Measurements from ENCODE around the gene PRIM2. TPM values are rescaled to one million over a fixed set of nuclear protein-coding genes. Genes with fewer than 3 reads are reported as not detected.
A peak's percentile ranks its signal among the peaks of the same experiment; 100 is the strongest.
"Not testable (repeated sequence)": the region's sequence is repeated elsewhere in the genome, so short reads cannot be mapped to it uniquely, and the experiment has no call there.

Gene PRIM2
- total RNA-seq, 1 donor from 2014 or later, result 16.6 TPM

DNA sequence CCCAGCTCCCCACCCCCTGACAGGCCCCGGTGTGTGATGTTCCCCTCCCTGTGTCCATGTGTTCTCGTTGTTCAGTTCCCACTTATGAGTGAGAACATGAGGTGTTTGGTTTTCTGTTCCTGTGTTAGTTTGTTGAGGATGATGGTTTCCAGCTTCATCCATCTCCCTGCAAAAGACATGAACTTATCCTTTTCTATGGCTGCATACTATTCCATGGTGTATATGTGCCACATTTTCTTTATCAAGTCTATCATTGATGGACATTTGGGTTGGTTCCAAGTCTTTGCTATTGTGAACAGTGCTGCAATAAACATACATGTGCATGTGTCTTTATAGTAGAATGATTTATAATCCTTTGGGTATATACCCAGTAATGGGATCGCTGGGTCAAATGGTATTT lies 148.5 kb downstream of the PRIM2 start:
- H3K36me3 Mint-ChIP-seq; H3K27ac Mint-ChIP-seq; H3K27me3 Mint-ChIP-seq (ENCODE audit: low read depth); DNase-seq (ENCODE audit: low spot score in 2 of 2, unreplicated experiment in 2 of 2); H3K9me3 Mint-ChIP-seq; H3K4me3 Mint-ChIP-seq: not testable (repeated sequence)
- peaks cover 13% of the 10 kb centered on the region for H3K4me1 Mint-ChIP-seq

DNA sequence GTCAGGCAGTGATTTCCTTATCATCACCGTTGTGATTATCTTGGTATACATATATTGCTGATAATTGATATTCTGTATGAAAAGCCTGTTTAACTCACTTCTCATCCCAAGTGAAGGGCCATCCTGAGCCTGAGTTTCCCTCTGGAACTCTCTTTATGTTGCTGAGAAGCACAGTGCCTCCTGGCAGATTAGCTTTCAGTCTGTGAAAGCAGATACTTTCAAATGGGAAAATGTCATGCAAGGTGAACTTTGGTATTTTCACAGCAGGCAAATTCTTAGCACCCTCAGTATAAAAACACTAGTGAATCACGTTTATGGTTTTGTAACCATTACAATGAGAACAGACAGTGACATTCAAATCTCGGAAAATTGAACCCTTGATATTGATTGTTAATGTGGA lies 151.6 kb downstream of the PRIM2 start:
- H3K4me1 Mint-ChIP-seq, result peaks cover 20% of the 10 kb centered on the region

DNA sequence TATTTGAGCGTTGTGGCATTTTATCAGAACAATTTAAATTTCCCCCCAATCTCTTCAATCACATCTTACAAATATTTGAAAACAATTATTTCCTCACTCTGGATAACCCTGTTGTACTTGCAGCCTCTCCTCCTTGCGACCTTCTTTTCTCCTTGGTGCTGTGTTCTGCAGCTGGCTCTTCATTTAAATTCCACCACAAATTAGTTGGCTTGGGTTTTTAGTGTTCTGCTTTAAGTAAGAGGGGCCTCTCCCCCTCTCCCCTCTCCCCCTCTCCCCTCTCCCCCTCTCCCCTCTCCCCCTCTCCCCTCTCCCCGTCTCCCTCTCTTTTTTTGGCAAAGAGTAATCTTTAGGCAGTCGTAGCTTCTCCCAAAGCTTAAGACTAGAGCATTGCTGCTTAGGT lies 152.7 kb downstream of the PRIM2 start:
- not testable (repeated sequence) for H3K27ac Mint-ChIP-seq; DNase-seq (ENCODE audit: low spot score in 2 of 2, unreplicated experiment in 2 of 2); H3K4me3 Mint-ChIP-seq; H3K9me3 Mint-ChIP-seq; H3K36me3 Mint-ChIP-seq; H3K27me3 Mint-ChIP-seq (ENCODE audit: low read depth)
- peaks cover 27% of the 10 kb centered on the region for H3K4me1 Mint-ChIP-seq

More for the DNA sequence above, 151.6 kb downstream of the PRIM2 start:
- peaks cover 3% of the 10 kb centered on the region for H3K36me3 Mint-ChIP-seq
- no peaks in the 10 kb centered on the region for H3K27me3 Mint-ChIP-seq (ENCODE audit: low read depth)
- H3K4me3 Mint-ChIP-seq, result no peak overlapping the region
- no peak overlapping the region for H3K27ac Mint-ChIP-seq
- H3K9me3 Mint-ChIP-seq, result peaks cover 4% of the 10 kb centered on the region
- DNase-seq (ENCODE audit: low spot score in 2 of 2, unreplicated experiment in 2 of 2), result no peak
- TF ChIP-seq, protein P1, sequence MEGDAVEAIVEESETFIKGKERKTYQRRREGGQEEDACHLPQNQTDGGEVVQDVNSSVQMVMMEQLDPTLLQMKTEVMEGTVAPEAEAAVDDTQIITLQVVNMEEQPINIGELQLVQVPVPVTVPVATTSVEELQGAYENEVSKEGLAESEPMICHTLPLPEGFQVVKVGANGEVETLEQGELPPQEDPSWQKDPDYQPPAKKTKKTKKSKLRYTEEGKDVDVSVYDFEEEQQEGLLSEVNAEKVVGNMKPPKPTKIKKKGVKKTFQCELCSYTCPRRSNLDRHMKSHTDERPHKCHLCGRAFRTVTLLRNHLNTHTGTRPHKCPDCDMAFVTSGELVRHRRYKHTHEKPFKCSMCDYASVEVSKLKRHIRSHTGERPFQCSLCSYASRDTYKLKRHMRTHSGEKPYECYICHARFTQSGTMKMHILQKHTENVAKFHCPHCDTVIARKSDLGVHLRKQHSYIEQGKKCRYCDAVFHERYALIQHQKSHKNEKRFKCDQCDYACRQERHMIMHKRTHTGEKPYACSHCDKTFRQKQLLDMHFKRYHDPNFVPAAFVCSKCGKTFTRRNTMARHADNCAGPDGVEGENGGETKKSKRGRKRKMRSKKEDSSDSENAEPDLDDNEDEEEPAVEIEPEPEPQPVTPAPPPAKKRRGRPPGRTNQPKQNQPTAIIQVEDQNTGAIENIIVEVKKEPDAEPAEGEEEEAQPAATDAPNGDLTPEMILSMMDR (IDR thresholded peaks at IDR 0.05; ENCODE audit: unreplicated experiment), result no peak

DNA sequence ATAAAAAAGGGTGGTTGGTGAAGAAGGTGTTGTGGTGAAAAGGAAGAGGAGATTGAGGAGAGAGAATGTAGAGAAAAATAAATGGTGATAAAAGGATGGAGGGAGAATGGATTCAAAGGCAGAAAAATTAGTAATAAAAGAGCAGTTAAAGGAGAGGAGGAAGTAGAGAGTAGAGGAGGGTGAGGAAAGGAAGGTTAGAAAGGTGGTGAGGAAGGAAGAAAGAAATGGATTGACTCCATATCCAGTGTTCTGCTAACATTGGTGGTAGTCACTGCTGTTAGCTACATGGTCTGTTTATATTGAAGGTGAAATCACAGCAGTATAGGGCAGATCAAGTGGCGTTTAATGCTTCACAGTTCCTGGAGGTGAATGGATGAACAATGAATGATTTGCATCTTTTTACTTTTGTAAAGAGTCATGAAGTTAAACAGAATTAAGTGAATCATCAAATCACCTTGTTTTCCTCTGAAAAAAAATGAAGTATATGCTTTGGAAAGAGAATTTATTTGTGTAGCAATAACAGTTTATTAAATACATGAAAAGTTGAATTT lies 154.0 kb downstream of the PRIM2 start:
- H3K9me3 Mint-ChIP-seq; H3K36me3 Mint-ChIP-seq; H3K27ac Mint-ChIP-seq; H3K27me3 Mint-ChIP-seq (ENCODE audit: low read depth); H3K4me3 Mint-ChIP-seq; DNase-seq (ENCODE audit: low spot score in 2 of 2, unreplicated experiment in 2 of 2): not testable (repeated sequence)
- peaks cover 29% of the 10 kb centered on the region for H3K4me1 Mint-ChIP-seq

DNA sequence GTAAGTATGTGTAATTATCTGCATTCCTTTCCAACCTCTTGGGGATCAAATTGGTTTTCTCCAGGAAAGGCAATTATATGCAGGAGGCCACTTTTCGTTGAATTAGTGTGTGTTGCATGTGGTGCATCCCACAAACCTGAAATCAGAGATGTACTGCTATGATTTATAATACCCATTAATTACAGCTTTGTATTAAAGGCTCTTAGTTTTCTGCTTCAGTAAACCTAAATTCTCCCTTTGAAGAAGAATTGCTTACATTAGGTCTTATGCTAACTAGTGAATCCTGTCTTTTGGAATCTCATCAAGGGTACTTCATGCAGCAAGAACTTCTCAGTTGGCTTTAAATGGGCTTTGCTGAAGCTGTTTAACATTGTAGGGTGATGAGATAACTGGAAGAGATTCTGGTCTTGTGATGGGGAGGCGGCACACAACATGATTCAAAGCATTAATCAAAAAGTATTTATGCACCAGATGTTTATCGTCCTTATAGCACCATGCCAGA lies 155.5 kb downstream of the PRIM2 start:
- not testable (repeated sequence) for H3K4me3 Mint-ChIP-seq; H3K36me3 Mint-ChIP-seq; H3K27me3 Mint-ChIP-seq (ENCODE audit: low read depth); H3K9me3 Mint-ChIP-seq; DNase-seq (ENCODE audit: low spot score in 2 of 2, unreplicated experiment in 2 of 2)
- peaks cover 29% of the 10 kb centered on the region for H3K4me1 Mint-ChIP-seq
- peak overlapping the region; percentile 74 for H3K27ac Mint-ChIP-seq

DNA sequence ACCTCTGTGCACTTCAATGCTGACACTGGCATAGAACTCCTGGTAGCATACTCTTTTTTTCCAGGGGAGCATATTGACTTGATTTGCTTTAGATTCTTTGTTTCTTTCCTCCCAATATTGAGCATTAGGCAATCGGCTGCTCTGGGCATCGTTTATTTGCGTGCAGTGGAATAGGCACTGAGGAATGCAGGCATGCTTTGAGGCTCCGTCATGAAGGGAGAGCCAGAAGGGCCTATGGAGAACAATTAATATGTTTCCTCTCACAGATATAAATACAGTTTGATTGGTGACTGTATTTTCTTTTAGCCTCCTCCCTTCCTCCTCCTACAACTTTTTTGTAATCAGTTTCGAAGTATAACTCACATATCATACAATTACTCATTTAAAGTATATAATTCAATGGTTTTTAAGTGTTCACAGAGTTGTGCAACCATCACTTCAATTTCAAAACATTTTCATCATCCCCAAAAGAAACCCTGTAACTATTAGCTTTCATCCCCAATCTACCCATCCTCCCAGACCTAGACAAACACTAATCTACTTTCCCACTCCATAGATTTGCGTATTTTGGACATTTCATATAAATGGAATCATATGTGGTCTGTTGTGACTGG lies 157.5 kb downstream of the PRIM2 start:
- not testable (repeated sequence) for H3K4me3 Mint-ChIP-seq; H3K27me3 Mint-ChIP-seq (ENCODE audit: low read depth); H3K9me3 Mint-ChIP-seq; DNase-seq (ENCODE audit: low spot score in 2 of 2, unreplicated experiment in 2 of 2); H3K36me3 Mint-ChIP-seq
- Mint-ChIP-seq H3K4me1 (peaks cover 24% of the 10 kb centered on the region), H3K27ac (peak overlapping the region; percentile 36)

DNA sequence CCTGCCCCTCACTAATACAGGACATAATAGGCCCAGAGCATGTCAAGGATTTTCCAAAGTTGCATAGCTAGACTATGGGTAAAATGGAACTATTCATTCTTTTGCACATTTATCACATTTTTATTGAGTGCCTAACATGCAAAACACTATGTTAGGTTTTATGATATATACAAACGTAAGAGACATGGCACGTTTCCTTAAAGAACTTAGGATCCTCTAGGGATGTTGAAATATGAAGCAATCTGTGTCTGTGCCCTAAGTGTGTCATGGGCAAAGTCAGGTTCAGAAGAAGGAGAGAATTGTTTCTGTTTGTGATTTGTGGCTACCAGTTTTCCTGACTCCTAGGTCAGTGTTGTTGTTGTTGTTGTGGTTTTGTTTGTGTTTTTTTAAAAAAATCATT lies 158.2 kb downstream of the PRIM2 start:
- H3K9me3 Mint-ChIP-seq; H3K4me3 Mint-ChIP-seq; DNase-seq (ENCODE audit: low spot score in 2 of 2, unreplicated experiment in 2 of 2); H3K27ac Mint-ChIP-seq; H3K36me3 Mint-ChIP-seq; H3K27me3 Mint-ChIP-seq (ENCODE audit: low read depth): not testable (repeated sequence)
- H3K4me1 Mint-ChIP-seq, result peaks cover 22% of the 10 kb centered on the region

DNA sequence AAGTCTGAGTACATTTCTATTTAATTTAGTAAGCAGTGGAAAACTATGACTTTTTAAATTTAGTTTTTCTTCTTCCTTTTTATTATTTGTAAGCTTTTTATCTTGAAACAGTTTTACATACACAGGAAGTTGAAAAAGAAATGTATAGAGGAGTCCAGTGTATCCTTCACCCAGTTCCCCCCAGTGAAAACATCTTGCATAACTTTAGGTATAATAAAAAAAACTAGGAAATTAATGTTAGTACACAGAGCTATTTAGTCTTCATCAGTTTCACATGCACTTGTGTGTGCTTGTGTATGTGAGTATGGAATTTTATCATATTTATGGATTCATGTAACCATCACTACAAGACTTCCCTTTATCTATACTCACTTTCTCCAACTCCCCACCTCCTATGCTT lies 162.8 kb downstream of the PRIM2 start:
- H3K4me1 Mint-ChIP-seq; H3K4me3 Mint-ChIP-seq; H3K9me3 Mint-ChIP-seq; H3K36me3 Mint-ChIP-seq; H3K27me3 Mint-ChIP-seq (ENCODE audit: low read depth); DNase-seq (ENCODE audit: low spot score in 2 of 2, unreplicated experiment in 2 of 2); H3K27ac Mint-ChIP-seq: not testable (repeated sequence)

DNA sequence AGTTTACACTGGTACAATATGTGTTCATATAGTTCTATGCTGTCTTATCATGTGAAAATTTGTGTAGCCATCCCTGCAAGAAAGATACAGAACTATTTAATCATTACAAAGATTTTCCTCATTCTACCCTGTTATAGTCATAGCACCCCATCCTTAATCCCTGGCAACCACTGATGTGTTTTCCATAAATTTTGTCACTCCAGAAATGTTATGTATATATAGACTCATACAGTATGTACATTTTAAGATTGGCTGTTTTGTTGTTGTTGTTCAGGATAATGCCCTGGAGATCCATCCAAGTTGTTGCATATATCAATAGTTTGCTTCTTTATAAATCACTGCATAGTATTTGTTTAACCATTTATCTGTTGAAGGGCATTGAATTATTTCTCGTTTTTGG lies 163.7 kb downstream of the PRIM2 start:
- not testable (repeated sequence) for H3K27me3 Mint-ChIP-seq (ENCODE audit: low read depth); H3K9me3 Mint-ChIP-seq; H3K4me1 Mint-ChIP-seq; H3K4me3 Mint-ChIP-seq; H3K36me3 Mint-ChIP-seq; DNase-seq (ENCODE audit: low spot score in 2 of 2, unreplicated experiment in 2 of 2); H3K27ac Mint-ChIP-seq

DNA sequence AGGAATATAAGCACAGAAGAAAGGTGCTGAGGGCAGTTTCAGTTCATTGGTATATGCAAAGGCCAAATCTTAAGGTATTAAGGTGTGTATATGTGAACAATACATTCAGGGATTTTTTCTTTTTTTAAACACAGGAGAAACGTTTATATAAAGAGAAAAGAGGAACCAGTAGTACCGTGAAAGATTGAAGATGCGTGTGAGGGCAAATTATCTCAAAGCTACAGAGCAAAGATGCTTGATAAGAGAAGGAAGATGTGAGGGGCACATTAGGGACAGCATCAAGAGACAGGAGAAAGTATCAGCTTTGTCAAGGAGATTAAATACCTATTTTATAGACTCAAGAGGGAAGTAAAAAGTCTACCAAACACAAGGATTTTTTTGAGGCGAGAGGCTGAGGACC lies 165.0 kb downstream of the PRIM2 start:
- H3K27ac Mint-ChIP-seq; H3K9me3 Mint-ChIP-seq; H3K4me1 Mint-ChIP-seq; H3K27me3 Mint-ChIP-seq (ENCODE audit: low read depth); DNase-seq (ENCODE audit: low spot score in 2 of 2, unreplicated experiment in 2 of 2); H3K4me3 Mint-ChIP-seq; H3K36me3 Mint-ChIP-seq: not testable (repeated sequence)

DNA sequence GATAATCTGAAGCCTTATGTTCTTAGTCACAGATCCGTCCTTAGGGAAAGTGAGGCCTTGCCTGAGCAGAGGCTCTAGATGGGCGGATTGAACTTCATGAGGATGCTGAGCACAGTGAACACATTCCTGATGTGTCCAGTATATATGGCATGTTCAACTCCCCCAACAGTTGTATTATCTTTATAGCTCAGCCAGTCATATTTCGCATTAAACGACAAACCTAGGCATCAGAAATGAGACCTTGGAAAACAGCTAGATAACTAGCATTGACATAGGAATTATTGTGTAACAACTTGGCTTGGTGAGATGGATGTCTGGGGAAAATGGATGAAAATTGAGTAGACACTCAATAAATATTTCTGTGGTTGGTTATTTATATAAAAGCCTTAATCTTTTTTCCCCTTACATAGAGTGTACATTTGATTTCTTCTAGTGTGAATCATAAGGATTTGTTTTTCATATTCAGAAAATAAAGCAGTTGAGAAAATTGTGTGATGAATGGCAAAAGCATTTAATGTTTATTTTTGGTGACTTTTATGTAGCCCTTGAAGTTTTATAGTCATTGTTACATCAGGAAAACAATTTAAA lies 169.2 kb downstream of the PRIM2 start:
- H3K4me1 Mint-ChIP-seq, result not testable (repeated sequence)

DNA sequence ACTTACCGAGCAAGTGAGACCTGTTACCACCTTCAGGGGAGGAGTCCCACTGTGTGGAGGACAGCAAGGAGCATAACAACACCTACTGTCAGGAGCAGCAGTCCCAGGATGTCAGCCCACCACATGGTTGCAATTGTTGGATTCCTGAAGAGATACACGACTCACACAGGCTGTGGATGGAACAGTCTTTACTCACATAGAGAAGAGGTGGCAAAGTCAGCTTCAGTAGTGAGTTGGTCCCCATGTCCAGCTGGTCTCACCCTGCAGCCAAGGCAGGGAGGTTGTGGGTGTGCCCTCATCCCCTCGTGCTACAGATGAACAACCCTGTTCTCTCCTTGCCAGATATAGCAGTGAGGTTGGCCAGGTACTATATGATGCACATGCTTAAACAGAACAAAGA lies 171.1 kb downstream of the PRIM2 start:
- peaks cover 10% of the 10 kb centered on the region for H3K4me1 Mint-ChIP-seq
- H3K36me3 Mint-ChIP-seq; H3K4me3 Mint-ChIP-seq; H3K27me3 Mint-ChIP-seq (ENCODE audit: low read depth); H3K9me3 Mint-ChIP-seq; DNase-seq (ENCODE audit: low spot score in 2 of 2, unreplicated experiment in 2 of 2); H3K27ac Mint-ChIP-seq: not testable (repeated sequence)

More for the DNA sequence above, 169.2 kb downstream of the PRIM2 start:
- DNase-seq (ENCODE audit: low spot score in 2 of 2, unreplicated experiment in 2 of 2); H3K27ac Mint-ChIP-seq; H3K9me3 Mint-ChIP-seq; H3K36me3 Mint-ChIP-seq; H3K27me3 Mint-ChIP-seq (ENCODE audit: low read depth); H3K4me3 Mint-ChIP-seq: not testable (repeated sequence)

DNA sequence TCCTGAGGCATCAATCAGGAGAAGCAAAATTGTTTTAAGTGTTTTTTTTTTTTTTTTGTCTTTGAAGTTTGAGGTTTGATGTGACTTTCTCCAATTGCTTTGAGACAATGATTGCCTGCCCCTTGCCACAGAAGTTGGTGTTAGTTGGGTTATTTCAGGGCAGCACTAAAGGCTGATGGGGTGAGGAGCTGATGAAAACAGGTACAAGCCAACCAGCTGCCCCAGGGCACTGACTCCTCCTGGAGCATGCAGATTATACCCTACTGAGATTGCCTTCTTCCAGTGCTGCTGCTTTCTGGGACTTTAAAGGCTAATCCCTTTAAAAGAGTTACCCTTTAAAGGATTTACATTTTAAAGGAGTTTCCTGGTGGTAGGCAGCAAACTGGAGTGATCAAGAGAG lies 172.5 kb downstream of the PRIM2 start:
- H3K4me1 Mint-ChIP-seq, result peaks cover 16% of the 10 kb centered on the region
- not testable (repeated sequence) for H3K27ac Mint-ChIP-seq; H3K36me3 Mint-ChIP-seq; H3K27me3 Mint-ChIP-seq (ENCODE audit: low read depth); H3K9me3 Mint-ChIP-seq; H3K4me3 Mint-ChIP-seq; DNase-seq (ENCODE audit: low spot score in 2 of 2, unreplicated experiment in 2 of 2)

Data from mesothelial cell of epicardium (in vitro differentiated cells).